ENCODE measurements around the gene TMIGD1.
A peak's percentile ranks its signal among the peaks of the same experiment; 100 is the strongest.
"Not testable (repeated sequence)": the region's sequence is repeated elsewhere in the genome, so short reads cannot be mapped to it uniquely, and the experiment has no call there.

TMIGD1 gene

DNA sequence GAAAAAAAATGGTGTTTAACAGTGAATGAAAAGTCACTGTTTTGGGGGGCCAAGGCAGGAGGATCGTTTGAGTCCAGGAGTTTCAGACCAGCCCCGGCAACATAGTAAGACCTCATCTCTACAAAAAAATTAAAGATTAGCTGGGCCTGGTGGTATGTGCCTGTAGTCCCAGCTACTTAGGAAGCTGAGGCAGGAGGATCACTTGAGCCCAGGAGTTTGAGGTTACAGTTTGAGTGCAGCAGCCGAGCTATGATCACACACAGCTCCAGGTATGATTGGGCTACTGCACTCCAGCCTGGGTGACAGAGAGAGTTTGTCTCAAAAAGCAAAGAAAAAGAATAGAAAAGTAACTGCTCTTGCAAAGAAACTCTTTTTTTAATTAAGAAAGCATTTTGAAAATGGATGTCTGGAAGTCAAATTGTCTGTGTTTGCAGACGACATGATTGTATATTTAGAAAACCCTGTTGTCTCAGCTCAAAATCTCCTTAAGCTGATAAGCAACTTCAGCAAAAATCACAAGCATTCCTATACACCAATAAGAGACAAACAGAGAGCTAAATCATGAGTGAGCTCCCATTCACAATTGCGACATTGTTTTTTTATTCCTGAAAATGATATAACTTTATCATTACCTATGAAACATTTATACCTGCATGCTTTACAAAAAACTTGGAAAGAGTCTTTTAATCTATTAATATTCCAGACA, 24.4 kb upstream of the TMIGD1 start:
- no peak for DNase-seq (ENCODE audit: low spot score)

DNA sequence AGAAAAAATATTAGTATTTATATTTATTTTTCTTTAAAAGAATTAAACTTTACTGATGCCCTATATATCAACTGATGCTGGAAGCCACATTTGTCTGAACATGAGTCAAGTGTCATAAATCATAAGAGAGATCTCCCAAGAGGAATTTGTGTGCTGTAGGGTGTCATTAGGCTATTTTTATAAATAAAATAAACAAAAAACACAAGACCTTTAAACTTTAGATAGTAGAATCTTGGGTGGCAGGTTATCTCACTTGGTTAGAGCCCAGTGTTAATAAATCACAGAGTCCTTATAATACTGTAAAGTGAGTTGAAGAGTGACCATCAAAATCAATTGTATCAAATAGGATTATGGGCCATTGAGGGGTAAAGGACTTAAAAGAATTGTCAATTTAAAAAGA, 23.6 kb upstream of the TMIGD1 start:
- DNase-seq (ENCODE audit: low spot score) = no peak

DNA sequence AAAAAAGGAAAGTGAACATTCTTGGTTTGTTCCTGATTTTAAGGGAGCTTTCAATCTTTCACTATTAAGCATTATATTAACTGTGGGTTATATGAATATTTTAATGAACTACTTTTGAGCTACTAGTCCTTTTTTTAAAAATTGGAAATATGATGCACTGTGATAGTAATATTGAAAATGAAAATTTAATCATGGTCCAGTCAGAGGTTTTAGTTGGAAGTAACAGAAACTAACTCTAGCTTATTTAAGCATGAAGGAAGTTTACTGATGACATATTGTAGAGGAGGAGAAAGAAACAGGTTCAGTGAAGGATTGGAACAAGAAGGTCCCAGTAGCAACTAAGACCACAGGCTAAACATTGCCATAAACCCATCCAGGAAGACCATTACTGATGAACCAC, 20.8 kb upstream of the TMIGD1 start:
- DNase-seq (ENCODE audit: low spot score) = no peak

DNA sequence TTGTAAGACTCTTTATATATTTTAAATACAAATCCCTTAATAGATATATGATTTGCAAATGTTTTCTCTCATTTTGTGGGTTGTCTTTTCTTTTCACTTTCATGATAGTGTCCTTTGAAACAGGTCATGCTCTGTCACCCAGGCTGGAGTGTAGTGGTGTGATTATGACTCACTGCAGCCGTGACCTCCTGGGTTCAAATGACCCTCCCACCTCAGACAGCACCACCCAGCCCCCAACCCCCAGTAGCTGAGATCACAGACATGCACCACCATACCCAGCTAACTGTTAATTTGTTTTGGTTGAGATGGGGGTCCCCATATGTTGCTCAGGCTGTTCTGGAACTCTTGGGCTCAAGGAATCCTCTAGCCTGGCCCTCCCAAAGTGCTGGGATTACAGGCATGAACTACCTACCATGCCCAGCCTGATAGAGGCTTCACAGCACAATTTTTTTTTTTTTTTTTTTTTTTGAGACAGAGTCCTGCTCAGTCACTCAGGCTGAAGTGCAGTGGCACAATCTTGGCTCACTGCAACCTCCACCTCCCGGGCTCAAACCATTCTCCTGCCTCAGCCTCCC, 18.5 kb upstream of the TMIGD1 start:
- DNase-seq (ENCODE audit: low spot score) = no peak

DNA sequence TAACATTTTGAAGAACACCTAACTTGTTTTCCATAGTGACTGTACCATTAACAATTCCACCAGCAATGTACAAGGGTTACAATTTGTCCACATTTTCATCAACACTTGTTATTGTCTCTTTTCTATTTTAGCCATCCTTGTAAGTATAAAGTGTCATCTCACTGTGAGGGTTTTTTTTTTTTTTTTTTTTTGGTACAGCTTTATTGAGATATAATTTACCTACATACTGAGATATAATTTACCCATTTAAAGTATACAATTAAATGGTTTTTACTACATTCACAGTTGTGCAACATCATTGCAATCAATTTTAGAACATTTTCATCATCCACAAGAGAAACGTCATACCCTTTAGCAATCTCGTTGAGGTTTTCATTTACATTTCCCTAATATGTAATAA, 17.9 kb upstream of the TMIGD1 start:
- DNase-seq (ENCODE audit: low spot score) = no peak

DNA sequence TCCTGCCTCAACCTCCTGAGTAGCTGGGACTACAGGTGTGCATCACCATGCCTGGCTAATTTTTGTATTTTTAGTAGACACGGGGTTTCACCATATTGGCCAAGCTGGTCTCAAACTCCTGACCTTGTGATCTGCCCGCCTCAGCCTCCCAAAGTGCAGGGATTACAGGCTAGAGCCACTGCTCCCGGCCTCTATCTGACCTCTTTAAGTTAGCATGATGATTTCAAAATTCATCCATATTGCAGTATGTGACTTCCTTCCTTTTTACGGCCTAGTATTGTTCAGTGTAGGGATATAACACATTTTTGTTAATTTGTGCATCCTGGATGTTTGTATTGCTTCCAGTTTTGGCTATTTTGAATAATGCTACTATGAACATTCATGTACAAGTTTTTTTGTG, 17.4 kb upstream of the TMIGD1 start:
- not testable (repeated sequence) for DNase-seq (ENCODE audit: low spot score)

DNA sequence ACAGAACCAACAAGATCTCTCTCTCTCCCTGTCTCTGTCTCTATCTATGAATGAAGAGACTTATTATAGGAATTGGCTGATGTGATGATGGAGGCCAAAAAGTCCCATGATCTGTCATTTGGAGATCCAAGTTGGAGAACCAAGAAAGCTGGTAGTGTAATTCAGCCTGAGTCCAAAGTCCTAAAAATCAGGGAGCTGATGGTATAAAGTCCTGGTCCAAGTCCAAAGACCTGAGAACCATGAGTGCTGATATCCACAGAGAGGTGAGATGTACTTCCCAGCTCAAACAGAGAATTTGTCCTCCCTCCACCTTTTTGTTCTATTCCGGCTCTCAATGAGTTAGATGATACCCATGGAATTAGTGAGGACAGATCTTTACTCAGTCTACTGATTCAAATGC, 15.4 kb upstream of the TMIGD1 start:
- DNase-seq (ENCODE audit: low spot score) = no peak

DNA sequence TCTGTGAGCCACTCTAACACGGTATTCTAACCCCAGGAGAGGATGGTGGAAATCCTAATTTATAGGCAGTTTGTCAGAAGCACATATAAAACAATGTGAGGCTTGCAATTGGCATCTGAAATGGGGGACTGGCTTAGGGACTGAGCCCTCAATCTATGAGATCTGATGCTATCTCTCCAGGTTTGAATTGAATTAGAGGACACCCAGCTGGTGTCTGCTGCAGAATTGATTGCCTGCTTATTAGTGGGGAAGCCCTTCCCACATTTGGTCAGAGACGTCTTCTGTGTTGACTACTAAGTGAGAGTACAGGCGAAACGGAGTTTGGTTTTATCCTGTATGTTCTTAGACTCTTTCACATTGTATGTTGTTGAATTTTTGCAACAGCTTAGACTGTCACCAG, 13.6 kb upstream of the TMIGD1 start:
- peak; percentile 65 for DNase-seq (ENCODE audit: low spot score)

DNA sequence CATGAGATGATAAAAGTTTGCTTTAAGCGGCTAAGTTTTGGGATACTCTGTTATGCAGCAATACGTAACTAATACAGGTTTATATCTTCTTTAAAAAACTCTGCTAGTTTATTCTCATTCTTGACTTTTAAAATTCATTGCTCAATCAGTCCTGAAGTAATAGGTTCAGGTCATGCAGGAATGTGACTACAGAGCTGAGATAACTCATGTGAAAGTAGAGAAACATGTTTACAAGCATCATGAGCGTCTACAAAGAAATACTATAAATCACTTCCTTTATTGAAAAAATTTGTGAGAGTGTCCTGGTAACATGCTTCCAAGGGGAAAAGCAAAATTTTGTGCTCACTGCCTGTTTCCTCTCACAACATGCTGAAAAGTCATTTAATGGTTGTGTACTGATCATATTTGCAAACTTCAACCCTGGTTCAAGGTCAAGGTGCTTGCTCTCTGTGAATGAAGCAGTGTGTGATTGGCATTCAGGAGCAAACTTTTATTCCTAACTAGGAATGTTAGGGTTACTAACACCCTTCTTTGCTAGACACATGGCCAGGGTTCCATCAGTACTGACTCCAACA, 12.5 kb upstream of the TMIGD1 start:
- no peak for DNase-seq (ENCODE audit: low spot score)

DNA sequence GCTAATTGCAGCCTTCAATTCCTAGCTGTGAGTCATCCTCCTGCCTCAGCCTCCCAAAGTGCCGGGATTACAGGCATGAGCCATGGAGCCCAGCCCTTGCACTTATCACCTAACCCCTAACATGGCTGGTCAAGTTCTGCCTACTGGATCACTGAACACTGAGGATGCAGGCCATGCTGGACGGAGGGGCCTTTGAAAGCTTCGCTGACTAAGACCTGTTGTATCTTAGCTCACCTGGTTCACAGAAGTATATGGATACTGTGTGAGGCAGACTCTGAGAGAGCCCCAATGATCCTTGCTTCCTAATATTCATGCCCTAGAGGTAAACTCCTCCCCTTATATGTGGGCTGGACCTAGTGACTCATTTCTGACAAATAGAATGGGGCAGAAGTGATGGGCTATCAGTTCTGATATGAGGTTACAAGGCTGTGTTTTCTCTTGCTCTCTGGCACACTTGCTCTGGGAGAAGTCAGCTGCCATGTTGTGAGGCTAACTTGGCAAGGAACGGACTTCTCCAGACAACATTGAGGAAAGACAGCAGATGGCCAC, 11.7 kb upstream of the TMIGD1 start:
- no peak for DNase-seq (ENCODE audit: low spot score)

DNA sequence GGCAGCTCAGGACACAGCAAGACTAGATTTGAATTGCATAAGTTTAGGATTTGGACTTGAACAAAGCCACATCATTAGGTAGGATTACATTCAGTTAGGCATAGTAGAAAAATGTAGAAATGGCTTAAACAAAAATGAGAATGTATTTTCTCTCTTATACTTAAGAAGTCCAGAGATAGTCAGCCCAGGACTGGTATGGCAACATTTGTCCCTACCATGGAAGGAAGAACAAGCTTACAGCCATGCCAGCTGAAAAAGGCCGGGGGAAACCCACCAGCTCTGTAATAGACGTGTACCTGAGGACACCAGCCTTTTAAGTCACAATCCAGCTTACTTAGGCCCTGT, 11.2 kb upstream of the TMIGD1 start:
- no peak for DNase-seq (ENCODE audit: low spot score)

DNA sequence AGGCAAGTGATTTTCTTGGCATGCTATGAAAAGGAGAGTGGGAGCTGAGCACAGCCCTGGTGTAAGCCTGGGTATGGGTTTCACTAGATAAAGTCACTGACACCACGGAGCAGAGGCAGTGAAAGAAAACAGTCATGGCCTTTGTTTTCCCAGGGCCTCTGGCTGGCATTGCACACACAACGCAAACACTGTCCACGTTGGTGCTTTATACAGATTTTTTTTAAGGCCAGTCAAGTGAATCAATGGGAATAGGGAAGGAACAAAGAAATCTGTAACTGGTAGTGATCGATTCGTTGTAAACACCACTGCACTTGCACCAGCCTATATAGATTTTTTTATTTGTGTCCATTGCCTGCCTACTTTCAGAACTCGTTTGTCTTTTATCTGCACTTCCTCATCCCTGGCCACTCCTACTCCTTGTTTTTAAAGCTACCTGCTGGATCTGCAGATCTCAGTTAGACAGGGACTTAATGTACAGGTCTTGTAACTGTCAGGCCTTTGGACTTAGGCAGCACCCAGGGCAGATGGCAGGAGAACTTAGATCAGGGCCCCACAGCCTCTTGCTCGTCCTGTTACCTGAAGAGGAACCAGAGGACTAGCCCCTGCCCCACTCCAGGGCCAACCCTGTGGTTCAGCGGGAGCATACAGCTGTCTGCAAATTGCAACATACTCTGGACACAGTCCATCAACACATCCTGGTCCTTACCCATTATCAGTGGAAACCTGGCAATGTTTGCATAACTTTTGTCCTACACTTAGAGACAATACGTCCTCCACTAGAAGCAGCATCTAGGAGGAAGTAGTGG, 10.6 kb upstream of the TMIGD1 start:
- DNase-seq (ENCODE audit: low spot score) = peak; percentile 51

DNA sequence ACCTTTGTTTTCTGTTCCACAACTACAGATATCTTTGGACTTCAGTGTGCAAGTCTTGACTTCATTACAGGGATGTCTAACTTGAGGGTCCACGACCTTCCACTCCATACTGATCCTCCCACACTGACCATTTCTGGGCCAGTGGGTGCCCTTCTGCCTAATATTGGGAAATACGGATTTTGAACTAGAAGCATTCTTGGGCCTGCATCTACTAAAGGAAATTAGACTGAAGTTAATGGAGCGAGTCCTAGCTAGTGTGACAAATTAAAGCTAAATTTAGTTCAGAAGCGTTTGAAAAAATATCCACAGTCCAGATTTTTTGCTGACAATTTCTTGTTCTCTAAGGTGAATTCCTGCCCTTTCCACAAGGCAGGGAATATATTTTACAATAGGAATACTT, 9.9 kb upstream of the TMIGD1 start:
- DNase-seq (ENCODE audit: low spot score) = no peak

DNA sequence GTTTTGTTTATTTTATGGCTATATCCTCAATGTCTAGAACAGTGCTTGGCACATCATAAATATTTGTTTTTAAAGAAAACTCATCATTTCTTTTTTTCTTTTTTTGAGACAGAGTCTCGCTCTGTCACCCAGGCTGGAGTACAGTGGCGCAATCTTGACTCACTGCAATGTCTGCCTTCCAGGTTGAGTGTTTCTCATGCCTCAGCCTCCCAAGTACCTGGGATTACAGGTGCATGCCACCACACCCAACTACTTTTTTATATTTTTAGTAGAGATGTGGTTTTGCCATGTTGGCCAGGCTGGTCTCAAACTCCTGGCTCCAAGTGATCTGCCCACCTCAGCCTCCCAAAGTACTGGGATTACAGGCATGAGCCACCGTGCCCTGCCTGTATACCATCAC, 9.4 kb upstream of the TMIGD1 start:
- DNase-seq (ENCODE audit: low spot score) = not testable (repeated sequence)

DNA sequence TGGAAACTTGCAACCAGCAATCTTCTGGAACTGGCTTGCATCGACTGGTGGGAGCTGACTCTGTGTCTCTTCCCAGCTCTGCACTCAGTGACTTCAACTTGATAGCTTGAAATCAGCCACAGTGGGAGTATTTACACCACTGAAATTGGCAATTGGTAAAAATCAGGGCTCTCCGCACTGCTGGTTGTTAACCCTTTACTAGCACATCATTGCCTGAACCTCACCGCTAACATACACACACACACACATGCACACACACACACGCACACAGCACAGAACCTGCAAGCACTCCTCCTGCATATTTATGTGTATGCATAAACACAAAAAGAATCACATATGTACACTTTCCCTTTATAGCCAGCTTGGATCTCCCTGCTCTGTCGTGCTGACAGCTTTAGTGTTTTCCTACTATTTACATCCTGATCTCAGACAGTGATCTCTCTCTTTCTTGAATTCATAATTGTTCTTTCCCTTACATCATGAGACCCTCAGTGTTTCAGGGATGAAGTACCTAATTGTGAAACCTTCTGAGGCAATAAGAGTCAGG, 7.9 kb upstream of the TMIGD1 start:
- no peak for DNase-seq (ENCODE audit: low spot score)

DNA sequence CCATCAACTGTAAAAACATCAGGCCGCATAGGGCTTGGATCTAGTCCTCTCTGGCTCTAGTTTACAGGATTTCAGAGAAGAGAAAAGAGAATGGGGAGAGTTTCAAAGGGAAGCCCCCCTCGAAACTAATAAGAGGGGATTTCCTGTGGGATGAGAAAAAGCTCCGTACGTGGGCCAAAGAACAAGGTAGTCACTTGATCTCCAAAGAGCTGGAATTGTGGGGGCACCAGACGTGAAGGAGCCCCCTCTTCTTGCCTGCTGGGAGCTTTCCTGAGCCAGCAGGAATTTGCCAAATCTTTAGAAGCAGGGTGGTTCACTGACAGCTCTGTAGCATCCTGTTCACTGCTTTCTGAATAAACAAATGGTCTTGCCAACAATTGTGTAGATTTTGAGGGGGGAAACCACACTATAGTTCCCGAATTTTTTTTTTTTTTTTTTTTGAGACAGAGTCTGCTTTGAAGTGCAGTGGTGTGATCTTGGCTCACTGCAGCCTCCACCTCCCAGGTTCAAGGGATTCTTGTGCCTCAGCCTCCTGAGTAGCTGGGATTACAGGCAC, 7.0 kb upstream of the TMIGD1 start:
- DNase-seq (ENCODE audit: low spot score) = no peak

DNA sequence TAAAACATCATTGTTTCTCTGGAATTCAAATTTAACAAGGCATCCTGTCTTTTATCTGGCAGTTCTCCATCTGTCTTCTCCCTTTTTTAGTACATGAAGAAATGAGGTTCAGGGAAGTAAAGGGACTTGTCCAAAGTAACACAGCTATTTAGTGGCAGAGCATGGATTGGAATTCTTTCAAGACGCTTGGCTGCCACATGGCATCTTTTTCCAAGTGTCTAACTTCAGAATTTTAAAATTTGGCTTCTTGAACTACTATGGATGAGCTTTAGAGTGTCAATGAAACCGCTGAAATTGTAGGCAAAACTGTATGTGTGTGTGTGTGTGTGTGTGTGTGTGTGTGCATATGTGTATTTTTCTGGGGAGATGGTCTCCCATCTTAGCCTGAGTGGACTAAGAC, 5.2 kb upstream of the TMIGD1 start:
- DNase-seq (ENCODE audit: low spot score) = no peak

DNA sequence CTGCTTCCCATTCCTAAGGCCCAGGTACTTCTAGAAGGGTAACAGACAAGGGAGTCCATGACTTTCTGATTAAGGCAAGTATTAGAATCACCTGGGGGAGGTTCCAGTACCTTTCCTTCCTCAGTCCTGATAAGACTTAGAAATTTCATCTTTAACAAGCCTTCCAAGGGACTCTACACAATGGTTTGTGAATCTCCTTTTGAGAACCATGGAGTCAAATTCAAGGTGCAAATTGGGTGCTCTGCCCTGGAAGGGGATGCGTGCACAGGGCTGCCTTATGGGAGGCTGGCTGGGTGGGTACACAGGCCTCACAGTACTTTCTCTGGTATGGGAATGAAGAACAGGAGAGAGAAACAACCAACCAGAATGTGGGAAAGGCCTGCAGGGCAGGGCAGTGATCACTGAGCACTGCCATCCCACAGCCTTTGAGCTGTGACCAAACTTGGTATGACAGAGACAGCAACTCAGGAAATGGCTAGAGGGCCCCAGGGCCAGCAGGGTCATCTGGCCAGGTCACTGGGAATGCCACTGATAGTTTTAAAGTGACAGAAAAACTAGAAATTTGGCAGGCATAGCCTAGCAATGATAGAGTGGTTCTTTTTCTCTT, 3.6 kb upstream of the TMIGD1 start:
- no peak for DNase-seq (ENCODE audit: low spot score)

DNA sequence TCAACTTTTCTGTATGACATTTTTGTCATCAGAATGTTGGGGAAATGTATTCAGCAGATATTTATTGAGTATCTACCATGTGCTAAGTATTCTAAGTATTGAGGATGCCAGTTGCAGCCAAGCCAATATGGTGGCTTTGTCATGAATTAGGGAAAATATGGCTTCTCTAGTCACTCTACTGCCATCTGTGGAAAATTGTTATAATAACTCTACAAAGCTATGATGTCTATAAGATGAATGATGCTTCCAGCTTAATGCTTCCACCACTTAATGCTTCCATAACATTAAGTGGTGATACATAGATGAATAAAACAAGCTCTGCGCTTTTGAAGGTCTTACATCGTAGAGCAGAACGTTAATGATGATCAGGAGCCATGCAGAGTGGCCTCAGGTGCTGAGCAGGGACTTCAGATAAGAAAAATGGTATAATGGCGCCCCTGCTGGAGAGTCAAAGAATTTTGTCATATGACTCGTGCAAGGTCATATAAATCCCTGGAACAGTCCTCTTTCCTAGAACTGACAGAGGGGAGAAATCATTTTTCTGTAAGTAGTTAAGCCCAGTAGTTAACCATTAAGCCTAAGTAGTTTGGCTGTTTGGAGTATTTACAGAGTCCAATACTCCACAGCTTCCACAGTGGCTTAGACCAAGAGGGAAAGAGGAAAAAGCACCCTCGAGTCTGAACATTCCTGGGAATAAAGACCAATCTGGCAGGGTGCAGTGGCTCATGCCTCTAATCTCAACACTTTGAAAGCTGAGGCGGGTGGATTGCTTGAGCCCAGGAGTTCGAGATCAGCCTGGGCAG, 2.7 kb upstream of the TMIGD1 start:
- DNase-seq (ENCODE audit: low spot score) = peak; percentile 84

DNA sequence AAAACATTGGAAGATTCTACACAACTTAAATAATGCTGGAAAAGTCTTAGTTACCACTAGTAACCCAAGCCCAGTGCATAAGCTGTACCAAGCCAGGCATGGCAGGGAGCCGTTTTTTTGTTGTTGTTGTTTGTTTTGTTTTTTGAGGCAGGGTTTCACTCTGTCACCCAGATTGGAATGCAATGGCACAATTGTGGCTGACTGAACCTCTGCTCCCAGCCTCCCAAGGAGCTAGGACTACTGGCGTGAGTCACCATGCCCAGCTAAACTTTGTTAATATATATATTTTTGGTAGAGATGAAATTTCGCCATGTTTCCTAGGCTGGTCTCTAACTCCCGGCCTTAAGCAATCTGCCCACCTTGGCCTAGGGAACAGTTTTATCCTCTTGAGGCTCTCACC, 564 bp upstream of the TMIGD1 start:
- no peak for DNase-seq (ENCODE audit: low spot score)
